Measurements from ENCODE around the gene TRIM47. TPM values are rescaled to one million over a fixed set of nuclear protein-coding genes. Genes with fewer than 3 reads are reported as not detected.

The TRIM47 gene
- total RNA-seq, 1 experiment from 2014 or later: 0.95 TPM

DNA sequence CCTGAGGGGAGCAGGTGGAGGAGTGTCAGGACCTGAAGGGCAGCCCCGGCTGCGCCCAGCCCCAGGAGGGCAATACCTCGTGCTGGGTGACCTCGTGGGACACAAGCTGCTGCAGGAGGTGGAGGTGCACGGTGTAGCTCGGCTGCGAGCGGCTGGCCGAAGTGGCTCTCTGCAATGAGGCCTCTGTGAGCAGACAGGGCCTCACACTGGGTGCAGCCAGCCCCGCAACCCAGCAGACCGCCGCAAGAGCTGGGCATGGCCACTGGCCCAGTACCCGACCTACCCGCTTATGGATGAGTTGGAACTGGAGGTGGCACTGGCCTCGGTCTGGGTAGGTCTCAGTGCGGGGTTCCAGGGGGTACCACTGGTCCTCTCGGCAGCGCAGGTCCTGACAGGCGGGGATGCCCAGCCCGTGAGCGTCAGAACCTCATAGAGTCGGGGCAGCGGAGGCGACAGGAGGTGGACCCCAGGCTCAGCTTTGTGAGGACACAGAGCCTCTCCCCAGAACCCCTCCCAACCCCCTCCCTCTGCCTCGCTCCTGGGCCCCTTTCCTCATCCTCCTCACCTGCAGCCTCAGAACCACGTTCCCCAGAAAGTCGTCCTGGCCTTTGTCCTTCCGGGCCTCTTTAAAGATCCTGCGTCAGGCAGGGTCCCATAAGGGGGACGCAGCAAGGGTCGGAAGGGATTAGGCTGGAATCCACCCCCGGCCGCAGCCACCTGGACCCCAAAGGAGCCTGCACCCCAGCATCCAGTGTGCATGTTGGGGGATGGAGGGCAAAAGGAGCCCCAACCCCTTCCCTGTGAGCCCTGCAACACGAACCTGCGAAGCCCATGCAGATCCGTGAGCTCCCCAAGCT is 38.2 kb downstream of the TRIM47 start:
- Histone ChIP-seq H3K4me3 (ENCODE audit: low read depth, low read length, poor library complexity, severe bottlenecking) (no peak overlapping the region), H3K9me3 (ENCODE audit: low read depth, low read length, poor library complexity, severe bottlenecking) (no peaks in the 10 kb centered on the region), H3K4me1 (ENCODE audit: insufficient read depth, low read length, poor library complexity, severe bottlenecking) (peaks cover 6% of the 10 kb centered on the region), H3K27me3 (replicated peaks; ENCODE audit: insufficient read depth, low read depth, low read length, poor library complexity) (no peaks in the 10 kb centered on the region), H3K27ac (ENCODE audit: low read depth, low read length, poor library complexity, severe bottlenecking) (no peak overlapping the region), H3K36me3 (ENCODE audit: insufficient read depth, low read length, poor library complexity, severe bottlenecking) (no peaks in the 10 kb centered on the region)
- no TSS peak for BruUV-seq (replicated peaks)
- intact Hi-C loops (cut with micrococcal nuclease; ENCODE audit: unreplicated experiment): no loop called here
- TF ChIP-seq, protein P1, sequence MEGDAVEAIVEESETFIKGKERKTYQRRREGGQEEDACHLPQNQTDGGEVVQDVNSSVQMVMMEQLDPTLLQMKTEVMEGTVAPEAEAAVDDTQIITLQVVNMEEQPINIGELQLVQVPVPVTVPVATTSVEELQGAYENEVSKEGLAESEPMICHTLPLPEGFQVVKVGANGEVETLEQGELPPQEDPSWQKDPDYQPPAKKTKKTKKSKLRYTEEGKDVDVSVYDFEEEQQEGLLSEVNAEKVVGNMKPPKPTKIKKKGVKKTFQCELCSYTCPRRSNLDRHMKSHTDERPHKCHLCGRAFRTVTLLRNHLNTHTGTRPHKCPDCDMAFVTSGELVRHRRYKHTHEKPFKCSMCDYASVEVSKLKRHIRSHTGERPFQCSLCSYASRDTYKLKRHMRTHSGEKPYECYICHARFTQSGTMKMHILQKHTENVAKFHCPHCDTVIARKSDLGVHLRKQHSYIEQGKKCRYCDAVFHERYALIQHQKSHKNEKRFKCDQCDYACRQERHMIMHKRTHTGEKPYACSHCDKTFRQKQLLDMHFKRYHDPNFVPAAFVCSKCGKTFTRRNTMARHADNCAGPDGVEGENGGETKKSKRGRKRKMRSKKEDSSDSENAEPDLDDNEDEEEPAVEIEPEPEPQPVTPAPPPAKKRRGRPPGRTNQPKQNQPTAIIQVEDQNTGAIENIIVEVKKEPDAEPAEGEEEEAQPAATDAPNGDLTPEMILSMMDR (conservative IDR thresholded peaks at IDR 0.05; ENCODE audit: low read depth, low read length): no peak
- TF ChIP-seq EZH2 (IDR thresholded peaks at IDR 0.05; ENCODE audit: borderline replicate concordance, low read depth, low read length, poor library complexity, severe bottlenecking): no peak
- DNase-seq (ENCODE audit: low spot score): no peak
- POLR2A ChIA-PET (ENCODE audit: low non-redundant PET): no interaction called here
- CTCF ChIA-PET: interaction anchor here (0.6 kb wide), 1 partner anchor 390 kb away, joined by 7 read pairs; no protein-coding TSS in a partner anchor

DNA sequence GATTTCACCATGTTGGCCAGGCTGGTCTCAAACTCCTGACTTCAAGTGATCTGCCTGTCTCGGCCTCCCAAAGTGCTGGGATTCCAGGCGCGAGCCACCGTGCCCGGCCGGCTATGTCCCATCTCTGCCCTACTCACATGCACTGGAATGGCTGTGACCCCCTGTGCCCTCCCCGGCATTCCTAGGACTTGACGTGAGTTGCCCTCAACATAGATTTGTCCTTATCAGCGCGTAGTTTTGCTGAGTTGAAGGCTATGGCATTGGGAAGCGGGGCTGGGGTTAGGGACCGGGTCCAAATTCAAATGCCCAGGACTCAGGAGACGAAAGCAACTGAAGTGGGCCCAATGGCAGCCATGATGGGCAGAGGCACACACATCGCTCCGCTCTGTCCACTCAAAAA is 40.0 kb downstream of the TRIM47 start:
- Histone ChIP-seq H3K4me3 (ENCODE audit: low read depth, low read length, poor library complexity, severe bottlenecking) (no peak overlapping the region), H3K36me3 (ENCODE audit: insufficient read depth, low read length, poor library complexity, severe bottlenecking) (no peaks in the 10 kb centered on the region), H3K27ac (ENCODE audit: low read depth, low read length, poor library complexity, severe bottlenecking) (no peak overlapping the region), H3K27me3 (replicated peaks; ENCODE audit: insufficient read depth, low read depth, low read length, poor library complexity) (no peaks in the 10 kb centered on the region), H3K9me3 (ENCODE audit: low read depth, low read length, poor library complexity, severe bottlenecking) (no peaks in the 10 kb centered on the region), H3K4me1 (ENCODE audit: insufficient read depth, low read length, poor library complexity, severe bottlenecking) (peaks cover 9% of the 10 kb centered on the region)
- ChIA-PET CTCF (no interaction called here), POLR2A (ENCODE audit: low non-redundant PET) (no interaction called here)
- TF ChIP-seq, protein P1 (conservative IDR thresholded peaks at IDR 0.05; ENCODE audit: low read depth, low read length): no peak
- no peak for TF ChIP-seq EZH2 (IDR thresholded peaks at IDR 0.05; ENCODE audit: borderline replicate concordance, low read depth, low read length, poor library complexity, severe bottlenecking)
- DNase-seq (ENCODE audit: low spot score): no peak
- intact Hi-C loops (cut with micrococcal nuclease; ENCODE audit: unreplicated experiment): no loop called here
- no TSS peak for BruUV-seq (replicated peaks)

DNA sequence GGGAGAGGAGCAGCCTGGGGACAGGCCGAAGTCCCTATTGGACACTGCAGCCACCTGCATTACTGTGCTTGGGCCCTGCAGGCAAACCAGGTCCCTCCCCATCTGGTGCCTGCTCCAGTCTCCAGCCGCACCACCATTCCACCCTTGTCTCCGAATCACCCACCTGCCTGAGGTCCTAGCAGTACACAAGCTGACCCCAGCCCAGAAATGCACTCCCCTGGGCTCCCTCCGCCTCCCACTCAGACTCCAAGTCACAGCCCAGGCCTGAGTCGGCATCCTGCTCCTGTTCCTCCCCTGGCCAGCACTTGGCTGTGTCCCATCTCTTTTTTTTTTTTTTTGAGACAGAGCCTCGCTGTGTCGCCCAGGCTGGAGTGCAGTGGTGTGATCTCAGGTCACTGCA is 40.5 kb downstream of the TRIM47 start:
- intact Hi-C loops (cut with micrococcal nuclease; ENCODE audit: unreplicated experiment): no loop called here
- Histone ChIP-seq H3K27ac (ENCODE audit: low read depth, low read length, poor library complexity, severe bottlenecking) (no peak overlapping the region), H3K27me3 (replicated peaks; ENCODE audit: insufficient read depth, low read depth, low read length, poor library complexity) (no peaks in the 10 kb centered on the region), H3K4me1 (ENCODE audit: insufficient read depth, low read length, poor library complexity, severe bottlenecking) (peaks cover 9% of the 10 kb centered on the region), H3K9me3 (ENCODE audit: low read depth, low read length, poor library complexity, severe bottlenecking) (no peaks in the 10 kb centered on the region), H3K36me3 (ENCODE audit: insufficient read depth, low read length, poor library complexity, severe bottlenecking) (no peaks in the 10 kb centered on the region), H3K4me3 (ENCODE audit: low read depth, low read length, poor library complexity, severe bottlenecking) (no peak overlapping the region)
- TF ChIP-seq EZH2 (IDR thresholded peaks at IDR 0.05; ENCODE audit: borderline replicate concordance, low read depth, low read length, poor library complexity, severe bottlenecking): no peak
- TF ChIP-seq, protein P1 (conservative IDR thresholded peaks at IDR 0.05; ENCODE audit: low read depth, low read length): no peak
- no peak for DNase-seq (ENCODE audit: low spot score)
- CTCF ChIA-PET: no interaction called here
- POLR2A ChIA-PET (ENCODE audit: low non-redundant PET): no interaction called here
- no TSS peak for BruUV-seq (replicated peaks)

All from A673 (cell line).